NCI-H2196 treated with DMSO at 0.1 percent for 48 hours (cell line): Measurements from ENCODE around the gene RPAP3.
A peak's percentile ranks its signal among the peaks of the same experiment; 100 is the strongest.

Source experiments
- DNase-seq: peaks from one replicate; lab custom pipeline; 2025; ENCODE audit not compliant: unreplicated experiment; lab: John Stamatoyannopoulos, UW

Gene RPAP3, protein sequence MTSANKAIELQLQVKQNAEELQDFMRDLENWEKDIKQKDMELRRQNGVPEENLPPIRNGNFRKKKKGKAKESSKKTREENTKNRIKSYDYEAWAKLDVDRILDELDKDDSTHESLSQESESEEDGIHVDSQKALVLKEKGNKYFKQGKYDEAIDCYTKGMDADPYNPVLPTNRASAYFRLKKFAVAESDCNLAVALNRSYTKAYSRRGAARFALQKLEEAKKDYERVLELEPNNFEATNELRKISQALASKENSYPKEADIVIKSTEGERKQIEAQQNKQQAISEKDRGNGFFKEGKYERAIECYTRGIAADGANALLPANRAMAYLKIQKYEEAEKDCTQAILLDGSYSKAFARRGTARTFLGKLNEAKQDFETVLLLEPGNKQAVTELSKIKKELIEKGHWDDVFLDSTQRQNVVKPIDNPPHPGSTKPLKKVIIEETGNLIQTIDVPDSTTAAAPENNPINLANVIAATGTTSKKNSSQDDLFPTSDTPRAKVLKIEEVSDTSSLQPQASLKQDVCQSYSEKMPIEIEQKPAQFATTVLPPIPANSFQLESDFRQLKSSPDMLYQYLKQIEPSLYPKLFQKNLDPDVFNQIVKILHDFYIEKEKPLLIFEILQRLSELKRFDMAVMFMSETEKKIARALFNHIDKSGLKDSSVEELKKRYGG

DNA sequence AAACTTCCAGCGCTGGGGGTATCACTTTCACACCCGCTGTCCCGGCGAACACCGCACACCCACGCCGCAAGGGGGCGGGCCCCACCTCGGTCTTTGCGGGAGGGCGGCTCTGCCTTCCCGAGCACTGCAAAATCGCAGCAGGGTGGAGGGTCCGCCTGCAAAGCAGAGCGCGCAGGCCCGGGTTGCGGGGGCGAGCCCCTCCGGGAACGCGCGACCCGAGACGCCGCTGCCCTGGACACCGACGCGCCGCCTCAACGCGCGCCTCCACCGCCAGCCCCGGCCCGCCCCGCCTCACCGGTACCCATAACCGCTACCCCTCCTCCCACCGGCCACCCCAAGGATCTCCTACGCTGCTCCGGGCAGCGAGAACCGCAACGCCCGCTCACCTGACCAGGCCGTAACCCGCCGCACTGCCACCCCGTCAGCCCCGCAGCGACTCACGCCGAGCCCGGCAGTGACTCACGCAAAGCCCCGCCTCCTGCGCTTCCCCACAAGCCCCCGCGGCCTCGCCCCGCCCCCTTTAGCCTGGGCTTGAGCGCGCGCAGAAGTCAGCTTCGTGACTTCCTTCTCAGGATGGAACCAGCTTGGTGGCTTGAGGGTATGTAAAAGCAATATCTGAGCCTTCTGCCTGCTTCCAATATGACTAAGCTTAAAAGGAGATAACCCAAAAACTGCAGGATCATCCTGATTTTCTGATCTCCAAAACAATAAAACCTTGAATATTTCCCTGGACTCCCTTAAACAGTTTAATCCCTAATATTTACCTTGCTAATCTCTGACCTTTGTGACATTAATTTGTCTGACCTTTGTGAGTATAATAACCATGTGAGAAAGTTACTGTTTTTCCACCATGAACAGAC, at the start of gene RPAP3:
RPAP3 (minus strand) TSS at position 465 of the 860 bp plus-strand sequence. CDS start 3,190 bp downstream, outside the sequence.
- DNase-seq: peak; percentile 81

DNA sequence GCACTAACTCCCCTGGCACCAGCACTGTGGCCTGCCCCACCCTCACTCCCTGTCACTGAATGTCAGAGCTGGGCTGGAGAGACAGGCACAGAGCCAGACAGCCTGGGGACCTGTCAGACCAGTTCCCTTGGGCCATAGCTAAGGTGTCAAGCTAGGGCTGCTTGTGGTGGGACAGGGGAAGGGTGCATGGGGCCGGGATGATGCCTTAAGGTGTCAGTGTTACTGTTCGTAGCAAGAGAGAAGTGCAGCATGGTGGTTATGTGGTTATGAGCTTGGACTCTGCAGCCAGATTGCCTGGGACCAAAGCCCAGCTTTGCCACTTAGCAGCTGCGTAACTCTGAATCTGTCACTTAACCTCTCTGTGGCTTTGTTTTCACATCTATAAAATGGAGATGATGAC, 49.1 kb upstream of the RPAP3 start:
- no peak for DNase-seq

DNA sequence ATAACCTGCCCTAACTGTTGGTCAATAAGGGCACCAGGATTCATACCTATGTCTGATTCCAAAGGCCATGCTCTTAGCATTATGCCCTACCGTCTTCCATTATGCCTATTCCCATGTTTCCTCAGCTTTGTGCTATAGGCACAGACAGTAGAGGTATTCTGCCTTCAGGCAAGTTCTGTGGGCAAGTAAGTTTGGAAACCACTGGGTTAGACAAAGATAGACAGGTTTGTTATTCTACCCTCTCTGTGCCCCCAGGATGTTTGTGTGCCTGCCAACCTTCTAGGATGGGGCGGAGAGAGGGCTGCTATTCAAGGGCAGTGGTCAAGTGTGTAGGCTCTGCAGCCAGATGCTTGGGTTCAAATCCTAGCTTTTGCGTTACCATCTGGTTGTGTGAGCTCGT, 48.3 kb upstream of the RPAP3 start:
- DNase-seq: no peak

DNA sequence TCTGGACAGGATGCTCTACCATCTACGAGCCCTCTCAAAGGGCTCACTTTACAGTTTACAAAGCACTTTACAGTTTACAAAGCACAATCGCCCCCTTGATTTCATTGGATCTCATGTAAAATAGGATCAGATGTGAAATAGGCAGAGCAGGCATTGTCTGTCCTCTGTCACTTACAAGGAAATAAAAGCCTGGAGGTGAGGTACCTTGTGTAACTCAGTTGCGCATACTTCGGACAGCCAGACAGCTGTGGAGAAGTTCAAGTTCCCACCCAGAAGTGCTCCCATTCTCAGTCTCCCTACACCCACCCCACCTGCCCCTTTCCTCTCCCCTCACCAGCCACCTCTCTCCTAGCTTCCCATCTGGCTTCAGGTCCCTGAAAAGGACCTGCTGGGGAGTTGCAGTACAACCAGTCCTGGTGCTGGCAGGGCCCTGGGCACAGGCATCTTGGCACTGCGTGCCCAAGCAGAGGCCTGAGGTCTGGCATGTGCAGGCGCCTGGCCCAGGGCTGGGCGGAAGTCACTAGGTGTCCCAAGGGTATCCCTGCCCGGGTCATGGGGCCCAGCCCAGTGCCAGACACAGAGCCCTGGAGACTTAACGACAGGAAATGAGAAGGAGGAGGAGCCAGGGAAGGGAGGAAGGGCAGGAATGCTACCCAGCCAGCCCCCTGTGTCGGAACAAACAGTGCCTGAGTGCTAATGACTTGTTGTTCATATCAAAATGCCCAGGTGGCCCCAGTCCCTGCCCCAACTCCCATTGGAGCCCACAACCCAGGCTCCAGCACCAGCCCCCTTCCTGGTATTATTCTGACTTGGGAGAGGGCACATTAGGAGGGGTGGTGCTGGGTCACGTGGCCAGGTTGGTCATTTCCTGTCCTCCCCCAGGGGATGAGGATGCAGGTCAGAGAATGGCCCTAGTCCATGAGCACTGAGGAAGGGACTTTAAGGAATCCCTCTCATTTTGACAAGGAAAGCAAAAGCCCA, 47.5 kb upstream of the RPAP3 start:
- DNase-seq: no peak

GRCh38 chr12:47752552-47752951, 46.7 kb upstream of the RPAP3 start:
- DNase-seq: no peak

DNA sequence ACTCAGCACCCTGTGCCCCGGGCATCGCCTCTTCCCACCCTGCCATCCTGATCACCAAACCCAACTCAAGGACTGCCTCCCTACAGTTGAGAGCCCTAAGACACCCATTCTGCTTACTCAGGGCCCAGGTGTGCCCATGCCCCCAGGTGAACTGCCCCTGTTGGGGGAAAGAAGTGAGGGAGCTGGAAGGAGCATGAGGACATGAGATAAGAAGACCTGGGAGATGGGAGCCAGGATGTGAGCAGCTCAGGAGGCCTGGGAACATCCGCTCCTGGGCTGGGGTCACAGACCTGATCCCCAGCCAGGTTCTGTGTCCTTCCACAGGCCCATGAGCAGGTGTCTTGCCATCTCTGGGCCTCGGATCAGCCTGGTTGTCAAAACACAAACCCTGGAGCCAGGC, 46.3 kb upstream of the RPAP3 start:
- DNase-seq: no peak

- no peak for DNase-seq
Measured at GRCh38 chr12:47751561-47751960, 45.7 kb upstream of the RPAP3 start.

- DNase-seq: no peak
Measured at GRCh38 chr12:47750916-47751470, 45.2 kb upstream of the RPAP3 start.

DNA sequence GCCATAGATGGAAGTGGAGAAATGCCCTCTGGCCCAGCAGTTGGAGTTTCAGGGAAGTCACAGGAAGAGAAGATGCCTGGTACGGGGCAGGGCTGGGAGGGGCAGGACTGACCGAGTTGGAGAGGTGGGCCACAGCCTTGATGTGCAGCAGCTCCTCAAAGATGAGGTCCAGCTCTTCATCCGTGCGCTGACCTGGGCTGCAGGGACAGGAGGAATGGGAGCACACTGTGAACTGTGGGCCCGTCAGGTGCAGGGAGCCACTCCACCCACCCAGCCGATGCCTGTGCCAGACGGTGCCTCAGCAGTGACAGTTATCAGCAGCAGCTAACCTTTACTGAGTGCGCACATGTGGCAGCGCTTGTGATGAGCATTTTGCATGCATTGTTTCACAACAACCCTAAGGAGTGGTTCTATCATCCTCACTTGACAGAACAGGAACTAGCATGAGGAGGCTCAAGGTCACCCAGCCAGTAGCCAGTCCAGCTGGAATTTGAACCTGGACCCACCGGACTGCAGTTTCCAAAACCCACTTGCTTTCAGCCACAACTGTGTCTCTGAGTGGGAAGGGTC, 44.5 kb upstream of the RPAP3 start:
- no peak for DNase-seq

GRCh38 chr12:47748899-47749298, 43.1 kb upstream of the RPAP3 start:
- DNase-seq: no peak

DNA sequence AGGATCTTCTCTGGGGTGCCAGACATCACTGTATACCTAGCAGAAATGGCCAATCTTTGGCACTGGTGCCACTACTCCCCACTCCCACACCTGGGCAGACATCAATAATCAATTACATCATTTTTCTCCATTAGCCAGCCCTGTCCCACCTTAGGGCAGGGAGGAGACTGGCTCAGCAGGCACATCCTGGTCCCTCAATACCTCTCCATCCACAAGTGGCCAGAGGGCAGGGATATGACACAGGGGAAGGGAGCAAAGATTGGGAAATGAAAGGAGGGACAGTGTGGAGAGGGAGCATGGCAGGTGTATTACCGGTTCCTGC, 42.6 kb upstream of the RPAP3 start:
- no peak for DNase-seq

- DNase-seq: no peak
Measured at GRCh38 chr12:47747596-47748506, 42.0 kb upstream of the RPAP3 start.

GRCh38 chr12:47747126-47747525, 41.3 kb upstream of the RPAP3 start:
- no peak for DNase-seq

DNA sequence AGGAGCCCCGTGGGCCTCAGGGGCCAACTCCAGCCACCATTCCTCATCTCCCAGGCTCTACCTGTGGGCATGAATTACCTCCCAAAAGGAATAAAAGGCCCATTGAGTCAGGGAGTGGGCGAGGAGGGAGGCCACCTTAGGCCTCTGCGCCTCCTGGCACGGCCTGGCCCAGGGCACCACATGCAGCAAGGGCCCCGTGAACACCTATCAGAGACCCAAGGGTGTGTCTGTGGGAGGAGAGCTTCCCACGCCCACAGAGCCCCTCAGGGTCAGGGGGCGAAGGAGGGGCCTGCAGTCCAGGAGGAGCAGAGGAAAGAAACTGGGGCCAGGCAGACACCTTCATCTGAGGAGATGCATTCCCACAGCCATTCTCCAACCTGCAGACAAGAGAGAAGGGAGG, 40.7 kb upstream of the RPAP3 start:
- no peak for DNase-seq

GRCh38 chr12:47746073-47746472, 40.2 kb upstream of the RPAP3 start:
- no peak for DNase-seq

- no peak for DNase-seq
Measured at GRCh38 chr12:47745485-47746041, 39.7 kb upstream of the RPAP3 start.

GRCh38 chr12:47744778-47745436, 39.1 kb upstream of the RPAP3 start:
- DNase-seq: no peak

- peak; percentile 24 for DNase-seq
Measured at GRCh38 chr12:47744005-47744651, 38.3 kb upstream of the RPAP3 start.
